HEK293 (cell line): ENCODE results near the gene RACK1.

ENCODE experiments used
- GLIS1 ChIP-seq: fragments of 450-650 bp; formaldehyde crosslinking; IDR thresholded peaks from 2 replicates; pipeline ENCODE4 v1.5.1; 2016; ENCODE audit warnings: missing biosample characterization, missing genetic modification characterization
- GLIS2 ChIP-seq: fragments of 450-650 bp; formaldehyde crosslinking; IDR thresholded peaks from 2 replicates; pipeline ENCODE4 v1.5.1; 2016; ENCODE audit warnings: missing biosample characterization, missing genetic modification characterization
- KLF10 ChIP-seq: fragments of 450-650 bp; IDR thresholded peaks from 2 replicates; pipeline ENCODE4 v1.5.1; 2018; ENCODE audit warnings: missing biosample characterization, mild to moderate bottlenecking, missing genetic modification characterization
- KLF7 ChIP-seq: fragments of 450-650 bp; formaldehyde crosslinking; IDR thresholded peaks from 2 replicates; pipeline ENCODE4 v1.5.1; 2016; ENCODE audit warnings: missing biosample characterization, missing genetic modification characterization, borderline replicate concordance
- MEIS1 ChIP-seq: sonication (generic); formaldehyde crosslinking; IDR thresholded peaks from 2 replicates; pipeline ENCODE4 v1.8.1; 2022; ENCODE audit warnings: missing genetic modification reagents, mild to moderate bottlenecking, borderline replicate concordance
- OSR2 ChIP-seq: fragments of 450-650 bp; formaldehyde crosslinking; IDR thresholded peaks from 2 replicates; pipeline ENCODE4 v1.5.1; 2016; ENCODE audit warnings: missing biosample characterization, missing genetic modification characterization
- OVOL3 ChIP-seq: fragments of 450-650 bp; formaldehyde crosslinking; IDR thresholded peaks from 2 replicates; pipeline ENCODE4 v1.5.1; 2016; ENCODE audit warnings: missing biosample characterization, missing genetic modification characterization
- SALL2 ChIP-seq: fragments of 450-650 bp; formaldehyde crosslinking; IDR thresholded peaks from 2 replicates; pipeline ENCODE4 v1.5.0; 2017; ENCODE audit warnings: missing biosample characterization, mild to moderate bottlenecking, missing genetic modification characterization, borderline replicate concordance
- ZBTB20 ChIP-seq: fragments of 450-650 bp; formaldehyde crosslinking; IDR thresholded peaks from 2 replicates; pipeline ENCODE4 v1.5.1; 2016; ENCODE audit warnings: missing biosample characterization, missing genetic modification characterization
- ZFP37 ChIP-seq: fragments of 450-650 bp; formaldehyde crosslinking; IDR thresholded peaks from 2 replicates; pipeline ENCODE4 v1.5.1; 2016; ENCODE audit warnings: missing biosample characterization, missing genetic modification characterization
- ZNF10 ChIP-seq: fragments of 450-650 bp; formaldehyde crosslinking; IDR thresholded peaks from 2 replicates; pipeline ENCODE4 v1.5.1; 2017; ENCODE audit warnings: missing biosample characterization, missing genetic modification characterization
- ZNF175 ChIP-seq: fragments of 450-650 bp; formaldehyde crosslinking; IDR thresholded peaks from 2 replicates; pipeline ENCODE4 v1.5.1; 2016; ENCODE audit warnings: missing biosample characterization, missing genetic modification characterization
- ZNF239 ChIP-seq: fragments of 450-650 bp; formaldehyde crosslinking; IDR thresholded peaks from 2 replicates; pipeline ENCODE4 v1.5.1; 2016; ENCODE audit warnings: missing biosample characterization, missing genetic modification characterization
- ZNF404 ChIP-seq: fragments of 450-650 bp; formaldehyde crosslinking; IDR thresholded peaks from 2 replicates; pipeline ENCODE4 v1.5.1; 2017; ENCODE audit warnings: missing biosample characterization, missing genetic modification characterization
- ZNF549 ChIP-seq: fragments of 450-650 bp; IDR thresholded peaks from 2 replicates; pipeline ENCODE4 v1.5.1; 2018; ENCODE audit warnings: missing biosample characterization, missing genetic modification characterization, mild to moderate bottlenecking, inconsistent platforms, moderate library complexity
- ZNF558 ChIP-seq: fragments of 450-650 bp; formaldehyde crosslinking; IDR thresholded peaks from 2 replicates; pipeline ENCODE4 v1.5.1; 2016; ENCODE audit warnings: missing biosample characterization, missing genetic modification characterization
- ZNF560 ChIP-seq: fragments of 450-650 bp; formaldehyde crosslinking; IDR thresholded peaks from 2 replicates; pipeline ENCODE4 v1.5.1; 2017; ENCODE audit warnings: missing biosample characterization, missing genetic modification characterization, borderline replicate concordance
- ZNF621 ChIP-seq: fragments of 450-650 bp; formaldehyde crosslinking; IDR thresholded peaks from 2 replicates; pipeline ENCODE4 v1.5.1; 2017; ENCODE audit warnings: missing biosample characterization, missing genetic modification characterization
- ZNF624 ChIP-seq: fragments of 450-650 bp; formaldehyde crosslinking; IDR thresholded peaks from 2 replicates; pipeline ENCODE4 v1.5.1; 2017; ENCODE audit warnings: missing biosample characterization, missing genetic modification characterization
- ZNF626 ChIP-seq: fragments of 450-650 bp; sonication (Bioruptor Pico); formaldehyde crosslinking; IDR thresholded peaks from 2 replicates; pipeline ENCODE4 v1.5.1; 2018; ENCODE audit warnings: missing biosample characterization, missing genetic modification characterization, inconsistent platforms
- ZNF664 ChIP-seq: fragments of 450-650 bp; formaldehyde crosslinking; IDR thresholded peaks from 2 replicates; pipeline ENCODE4 v1.5.1; 2016; ENCODE audit warnings: missing biosample characterization, missing genetic modification characterization
- ZNF677 ChIP-seq: fragments of 450-650 bp; IDR thresholded peaks from 2 replicates; pipeline ENCODE4 v1.5.0; 2018; ENCODE audit warnings: missing biosample characterization, mild to moderate bottlenecking, missing genetic modification characterization, moderate library complexity
- ZNF830 ChIP-seq: fragments of 450-650 bp; IDR thresholded peaks from 2 replicates; pipeline ENCODE4 v1.5.0; 2018; ENCODE audit warnings: missing biosample characterization, missing genetic modification characterization, low read depth, mild to moderate bottlenecking, moderate library complexity
- ZNF837 ChIP-seq: fragments of 450-650 bp; formaldehyde crosslinking; IDR thresholded peaks from 2 replicates; pipeline ENCODE4 v1.5.1; 2016; ENCODE audit warnings: missing biosample characterization, missing genetic modification characterization
- ZNF843 ChIP-seq: fragments of 450-650 bp; formaldehyde crosslinking; IDR thresholded peaks from 2 replicates; pipeline ENCODE4 v1.5.1; 2016; ENCODE audit warnings: missing biosample characterization, missing genetic modification characterization
- ZSCAN23 ChIP-seq: fragments of 450-650 bp; formaldehyde crosslinking; IDR thresholded peaks from 2 replicates; pipeline ENCODE4 v1.5.1; 2016; ENCODE audit warnings: missing biosample characterization, missing genetic modification characterization
- ZSCAN30 ChIP-seq: fragments of 450-650 bp; IDR thresholded peaks from 2 replicates; pipeline ENCODE4 v1.5.1; 2018; ENCODE audit warnings: missing biosample characterization, mild to moderate bottlenecking, missing genetic modification characterization, moderate library complexity
- TF ChIP-seq, protein P1 (sequence below): fragments of 450-650 bp; formaldehyde crosslinking; IDR thresholded peaks from 2 replicates; pipeline ENCODE4 v1.5.1; 2017; ENCODE audit warnings: missing biosample characterization, missing genetic modification characterization
- TF ChIP-seq, protein P2 (sequence below): sonication (generic); formaldehyde crosslinking; IDR thresholded peaks from 2 replicates; pipeline ENCODE4 v1.8.1; 2022; ENCODE audit warnings: mild to moderate bottlenecking, moderate library complexity, missing genetic modification reagents
- TF ChIP-seq, protein P3 (sequence below): fragments of 450-650 bp; formaldehyde crosslinking; IDR thresholded peaks from 2 replicates; pipeline ENCODE4 v1.5.1; 2016; ENCODE audit warnings: missing biosample characterization, missing genetic modification characterization
- TF ChIP-seq, protein P4 (sequence below): fragments of 450-650 bp; formaldehyde crosslinking; IDR thresholded peaks from 2 replicates; pipeline ENCODE4 v1.5.1; 2016; ENCODE audit warnings: missing biosample characterization, missing genetic modification characterization
- TF ChIP-seq, protein P5 (sequence below): fragments of 450-650 bp; formaldehyde crosslinking; IDR thresholded peaks from 2 replicates; pipeline ENCODE4 v1.5.1; 2016; ENCODE audit warnings: missing biosample characterization, missing genetic modification characterization

Gene RACK1

DNA sequence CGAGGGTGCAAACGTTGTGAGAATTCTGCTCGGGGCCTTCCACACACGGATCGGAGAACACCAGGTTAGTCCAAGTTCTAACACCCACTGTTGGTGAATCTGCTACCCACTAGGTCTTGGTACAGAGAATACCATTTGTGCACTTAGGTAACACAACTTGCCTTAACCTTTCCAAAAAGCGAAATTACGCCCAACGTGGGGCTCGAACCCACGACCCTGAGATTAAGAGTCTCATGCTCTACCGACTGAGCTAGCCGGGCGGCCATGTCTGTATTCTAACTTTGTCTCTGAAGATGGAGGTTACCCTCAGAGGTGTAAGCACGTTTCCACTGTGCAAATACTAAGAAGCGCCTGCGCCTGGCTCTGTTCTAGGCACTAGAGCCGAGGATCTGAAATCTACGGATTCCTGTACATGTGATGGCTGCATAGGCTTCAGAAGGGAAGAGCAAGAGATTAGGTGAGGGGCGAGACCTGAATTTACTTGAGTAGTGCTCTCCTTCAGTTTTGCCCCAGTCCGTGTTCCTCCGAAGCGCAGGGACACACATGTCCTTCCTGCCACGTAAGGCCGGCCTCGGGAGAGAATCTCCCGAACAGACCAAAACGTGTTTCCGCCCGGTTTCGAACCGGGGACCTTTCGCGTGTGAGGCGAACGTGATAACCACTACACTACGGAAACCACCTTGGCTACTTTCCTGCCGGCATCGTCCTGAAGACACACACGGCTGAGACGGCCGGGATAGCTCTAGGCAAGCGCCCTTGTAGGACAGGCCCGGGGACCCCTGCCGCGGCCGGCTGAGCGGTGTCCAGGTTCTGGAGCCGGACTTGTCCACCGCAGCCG lies 21.7 kb downstream of the RACK1 start (continued):
- TF ChIP-seq, protein P1, sequence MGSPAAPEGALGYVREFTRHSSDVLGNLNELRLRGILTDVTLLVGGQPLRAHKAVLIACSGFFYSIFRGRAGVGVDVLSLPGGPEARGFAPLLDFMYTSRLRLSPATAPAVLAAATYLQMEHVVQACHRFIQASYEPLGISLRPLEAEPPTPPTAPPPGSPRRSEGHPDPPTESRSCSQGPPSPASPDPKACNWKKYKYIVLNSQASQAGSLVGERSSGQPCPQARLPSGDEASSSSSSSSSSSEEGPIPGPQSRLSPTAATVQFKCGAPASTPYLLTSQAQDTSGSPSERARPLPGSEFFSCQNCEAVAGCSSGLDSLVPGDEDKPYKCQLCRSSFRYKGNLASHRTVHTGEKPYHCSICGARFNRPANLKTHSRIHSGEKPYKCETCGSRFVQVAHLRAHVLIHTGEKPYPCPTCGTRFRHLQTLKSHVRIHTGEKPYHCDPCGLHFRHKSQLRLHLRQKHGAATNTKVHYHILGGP (tag by site-specific recombination): no peak
- TF ChIP-seq SALL2 (tag by site-specific recombination): no peak
- TF ChIP-seq ZSCAN23 (tag by site-specific recombination): peak; percentile 76
- TF ChIP-seq ZSCAN30 (tag by site-specific recombination): peak; percentile 81
- TF ChIP-seq, protein P2, sequence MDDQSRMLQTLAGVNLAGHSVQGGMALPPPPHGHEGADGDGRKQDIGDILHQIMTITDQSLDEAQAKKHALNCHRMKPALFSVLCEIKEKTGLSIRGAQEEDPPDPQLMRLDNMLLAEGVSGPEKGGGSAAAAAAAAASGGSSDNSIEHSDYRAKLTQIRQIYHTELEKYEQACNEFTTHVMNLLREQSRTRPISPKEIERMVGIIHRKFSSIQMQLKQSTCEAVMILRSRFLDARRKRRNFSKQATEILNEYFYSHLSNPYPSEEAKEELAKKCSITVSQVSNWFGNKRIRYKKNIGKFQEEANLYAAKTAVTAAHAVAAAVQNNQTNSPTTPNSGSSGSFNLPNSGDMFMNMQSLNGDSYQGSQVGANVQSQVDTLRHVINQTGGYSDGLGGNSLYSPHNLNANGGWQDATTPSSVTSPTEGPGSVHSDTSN (CRISPR knock-in tag): peak; percentile 65; the same call in 1 of the 2 replicates
- peak; percentile 43; the same call in 1 of the 2 replicates for TF ChIP-seq ZNF843 (tag by site-specific recombination)
- TF ChIP-seq ZNF549 (tag by site-specific recombination): no peak
- peak; percentile 81 for TF ChIP-seq ZFP37 (tag by site-specific recombination)
- peak; percentile 92 for TF ChIP-seq GLIS2 (tag by site-specific recombination)
- TF ChIP-seq KLF10 (tag by site-specific recombination): peak; percentile 77
- no peak for TF ChIP-seq ZNF560 (tag by site-specific recombination)
- no peak for TF ChIP-seq ZNF837 (tag by site-specific recombination)
- TF ChIP-seq, protein P3, sequence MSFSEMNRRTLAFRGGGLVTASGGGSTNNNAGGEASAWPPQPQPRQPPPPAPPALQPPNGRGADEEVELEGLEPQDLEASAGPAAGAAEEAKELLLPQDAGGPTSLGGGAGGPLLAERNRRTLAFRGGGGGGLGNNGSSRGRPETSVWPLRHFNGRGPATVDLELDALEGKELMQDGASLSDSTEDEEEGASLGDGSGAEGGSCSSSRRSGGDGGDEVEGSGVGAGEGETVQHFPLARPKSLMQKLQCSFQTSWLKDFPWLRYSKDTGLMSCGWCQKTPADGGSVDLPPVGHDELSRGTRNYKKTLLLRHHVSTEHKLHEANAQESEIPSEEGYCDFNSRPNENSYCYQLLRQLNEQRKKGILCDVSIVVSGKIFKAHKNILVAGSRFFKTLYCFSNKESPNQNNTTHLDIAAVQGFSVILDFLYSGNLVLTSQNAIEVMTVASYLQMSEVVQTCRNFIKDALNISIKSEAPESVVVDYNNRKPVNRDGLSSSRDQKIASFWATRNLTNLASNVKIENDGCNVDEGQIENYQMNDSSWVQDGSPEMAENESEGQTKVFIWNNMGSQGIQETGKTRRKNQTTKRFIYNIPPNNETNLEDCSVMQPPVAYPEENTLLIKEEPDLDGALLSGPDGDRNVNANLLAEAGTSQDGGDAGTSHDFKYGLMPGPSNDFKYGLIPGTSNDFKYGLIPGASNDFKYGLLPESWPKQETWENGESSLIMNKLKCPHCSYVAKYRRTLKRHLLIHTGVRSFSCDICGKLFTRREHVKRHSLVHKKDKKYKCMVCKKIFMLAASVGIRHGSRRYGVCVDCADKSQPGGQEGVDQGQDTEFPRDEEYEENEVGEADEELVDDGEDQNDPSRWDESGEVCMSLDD: 0 out of 2 replicates have a peak, but pooled peaks have one; percentile 41
- no peak for TF ChIP-seq OSR2 (tag by site-specific recombination)
- TF ChIP-seq ZNF830 (tag by site-specific recombination): no peak
- TF ChIP-seq ZNF239 (tag by site-specific recombination): 0 out of 2 replicates have a peak, but pooled peaks have one; percentile 17
- TF ChIP-seq, protein P4, sequence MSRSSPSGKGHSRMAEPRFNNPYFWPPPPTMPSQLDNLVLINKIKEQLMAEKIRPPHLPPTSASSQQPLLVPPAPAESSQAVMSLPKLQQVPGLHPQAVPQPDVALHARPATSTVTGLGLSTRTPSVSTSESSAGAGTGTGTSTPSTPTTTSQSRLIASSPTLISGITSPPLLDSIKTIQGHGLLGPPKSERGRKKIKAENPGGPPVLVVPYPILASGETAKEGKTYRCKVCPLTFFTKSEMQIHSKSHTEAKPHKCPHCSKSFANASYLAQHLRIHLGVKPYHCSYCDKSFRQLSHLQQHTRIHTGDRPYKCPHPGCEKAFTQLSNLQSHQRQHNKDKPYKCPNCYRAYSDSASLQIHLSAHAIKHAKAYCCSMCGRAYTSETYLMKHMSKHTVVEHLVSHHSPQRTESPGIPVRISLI: no peak
- no peak for TF ChIP-seq MEIS1 (CRISPR knock-in tag)
- no peak for TF ChIP-seq ZNF621
- no peak for TF ChIP-seq ZNF404
- peak; percentile 33; the same call in 1 of the 2 replicates for TF ChIP-seq ZNF664
- TF ChIP-seq ZNF677 (tag by site-specific recombination): peak; percentile 46; the same call in 1 of the 2 replicates
- peak; percentile 39 for TF ChIP-seq ZNF10
- TF ChIP-seq, protein P5, sequence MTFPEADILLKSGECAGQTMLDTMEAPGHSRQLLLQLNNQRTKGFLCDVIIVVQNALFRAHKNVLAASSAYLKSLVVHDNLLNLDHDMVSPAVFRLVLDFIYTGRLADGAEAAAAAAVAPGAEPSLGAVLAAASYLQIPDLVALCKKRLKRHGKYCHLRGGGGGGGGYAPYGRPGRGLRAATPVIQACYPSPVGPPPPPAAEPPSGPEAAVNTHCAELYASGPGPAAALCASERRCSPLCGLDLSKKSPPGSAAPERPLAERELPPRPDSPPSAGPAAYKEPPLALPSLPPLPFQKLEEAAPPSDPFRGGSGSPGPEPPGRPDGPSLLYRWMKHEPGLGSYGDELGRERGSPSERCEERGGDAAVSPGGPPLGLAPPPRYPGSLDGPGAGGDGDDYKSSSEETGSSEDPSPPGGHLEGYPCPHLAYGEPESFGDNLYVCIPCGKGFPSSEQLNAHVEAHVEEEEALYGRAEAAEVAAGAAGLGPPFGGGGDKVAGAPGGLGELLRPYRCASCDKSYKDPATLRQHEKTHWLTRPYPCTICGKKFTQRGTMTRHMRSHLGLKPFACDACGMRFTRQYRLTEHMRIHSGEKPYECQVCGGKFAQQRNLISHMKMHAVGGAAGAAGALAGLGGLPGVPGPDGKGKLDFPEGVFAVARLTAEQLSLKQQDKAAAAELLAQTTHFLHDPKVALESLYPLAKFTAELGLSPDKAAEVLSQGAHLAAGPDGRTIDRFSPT (tag by site-specific recombination): peak; percentile 87
- TF ChIP-seq ZNF175 (tag by site-specific recombination): no peak
- TF ChIP-seq ZNF624 (tag by site-specific recombination): 0 out of 2 replicates have a peak, but pooled peaks have one; percentile 61
- no peak; the same call in 1 of the 2 replicates for TF ChIP-seq ZNF626 (tag by site-specific recombination)
- peak; percentile 39; the same call in 1 of the 2 replicates for TF ChIP-seq KLF7 (tag by site-specific recombination)
- TF ChIP-seq ZBTB20 (tag by site-specific recombination): peak; percentile 96
- TF ChIP-seq ZNF558 (tag by site-specific recombination): peak; percentile 43; the same call in 1 of the 2 replicates
- TF ChIP-seq OVOL3 (tag by site-specific recombination): peak; percentile 80; the same call in 1 of the 2 replicates
- TF ChIP-seq GLIS1 (tag by site-specific recombination): peak; percentile 45
